RCC 7860 (cell line): ENCODE results near the gene TDRD7.
A peak's percentile ranks its signal among the peaks of the same experiment; 100 is the strongest.

Source experiments
- DNase-seq: peaks from one replicate; pipeline ENCODE4 v3.0.0-alpha.2; 2015; ENCODE audit warnings: low spot score
- FAIRE-seq: peaks from 2 replicates; lab custom pipeline; 2012; peaks lifted over from hg19 to GRCh38; lab: Jason Lieb, UNC

The TDRD7 gene

GRCh38 chr9:97387504-97387886, 24.4 kb upstream of the TDRD7 start:
- no peak for DNase-seq
- FAIRE-seq, result no peak

DNA sequence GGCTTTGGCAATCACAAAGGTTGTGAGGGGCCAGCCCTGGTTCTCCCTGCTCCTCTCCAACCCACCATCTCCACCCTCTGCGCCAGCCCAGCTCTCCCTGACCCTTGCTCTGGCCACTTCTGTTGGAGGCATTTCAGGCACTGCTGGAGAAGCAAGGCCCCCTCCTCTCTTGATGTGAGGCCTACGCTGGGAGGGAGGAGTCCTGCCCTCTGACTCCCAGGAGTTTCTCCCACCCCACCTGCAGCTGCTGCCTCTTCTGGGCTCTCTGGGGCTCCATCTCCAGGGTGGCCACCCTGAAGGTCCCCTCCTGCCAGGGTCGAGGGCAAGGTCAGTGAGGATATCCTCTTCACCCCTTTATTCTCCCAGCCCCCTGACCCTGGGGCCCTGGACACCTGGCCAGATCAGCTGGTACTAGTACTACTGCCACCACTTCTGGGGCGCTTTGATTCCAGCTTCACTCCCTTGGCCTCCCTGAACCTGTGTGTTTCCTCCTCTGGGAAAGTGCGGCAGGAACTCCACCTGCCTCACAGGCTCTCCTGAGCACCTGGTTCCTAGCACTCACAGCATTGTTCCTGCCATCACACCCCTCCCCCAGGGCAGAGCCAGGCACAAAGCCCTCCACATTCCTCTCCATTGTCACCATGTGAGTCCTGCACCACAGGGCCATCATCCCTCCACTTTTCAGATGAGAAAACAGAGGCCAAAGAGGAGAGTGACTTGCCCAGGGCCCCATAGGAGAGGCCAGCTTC, 23.8 kb upstream of the TDRD7 start:
- FAIRE-seq, result no peak

DNA sequence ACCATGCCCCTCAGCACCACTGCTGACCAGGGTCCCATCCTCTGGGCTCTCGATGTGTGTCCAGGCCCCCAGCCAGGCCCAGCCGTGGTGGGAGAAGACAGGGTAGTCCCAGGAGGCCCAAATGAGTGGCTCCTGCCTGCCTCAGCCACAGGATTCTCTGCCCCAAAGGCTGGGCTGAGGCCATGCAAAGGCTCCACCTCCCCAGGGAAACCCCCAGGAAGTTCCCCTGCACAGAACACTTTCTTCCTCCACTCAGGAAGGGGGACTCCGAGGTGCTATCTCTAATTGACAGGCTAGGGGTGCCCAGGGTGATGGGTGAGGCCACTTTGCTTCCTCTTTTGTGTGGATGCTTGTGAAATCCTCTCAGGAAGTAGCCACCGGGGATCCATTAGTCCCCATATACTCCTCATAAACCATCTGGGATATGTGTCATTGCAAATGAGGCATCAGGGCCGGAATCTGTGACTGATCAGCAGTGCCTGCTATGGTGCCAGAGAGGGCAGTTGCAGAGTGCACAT, 23.1 kb upstream of the TDRD7 start:
- peak; percentile 30 for DNase-seq

More for the DNA sequence above, 23.8 kb upstream of the TDRD7 start:
- no peak for DNase-seq

GRCh38 chr9:97389249-97389648, 22.6 kb upstream of the TDRD7 start:
- FAIRE-seq (no peak), DNase-seq (no peak)

More for the DNA sequence above, 23.1 kb upstream of the TDRD7 start:
- no peak for FAIRE-seq

- DNase-seq (no peak), FAIRE-seq (no peak)
Observed at GRCh38 chr9:97390791-97391406, 21.0 kb upstream of the TDRD7 start.

DNA sequence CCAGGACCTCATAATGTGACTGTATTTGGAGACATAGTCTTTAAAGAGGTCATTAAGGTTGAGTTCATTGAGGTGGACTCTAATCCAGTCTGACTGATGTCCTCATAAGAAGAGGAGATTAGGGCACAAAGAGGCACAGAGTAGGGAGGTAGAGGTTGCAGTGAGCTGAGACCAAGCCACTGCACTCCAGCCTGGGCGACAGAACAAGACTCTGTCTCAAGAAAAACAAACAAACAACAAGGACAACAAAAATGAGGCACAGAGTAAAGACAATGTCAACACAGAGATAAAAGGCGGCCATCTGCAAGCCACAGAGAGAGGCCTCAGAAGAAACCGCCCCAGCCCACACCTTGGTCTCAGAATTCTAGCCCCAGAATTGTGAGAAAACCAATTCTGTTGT, 17.0 kb upstream of the TDRD7 start:
- FAIRE-seq, result no peak
- no peak for DNase-seq

GRCh38 chr9:97395745-97396144, 16.2 kb upstream of the TDRD7 start:
- no peak for FAIRE-seq
- no peak for DNase-seq

- FAIRE-seq (no peak), DNase-seq (no peak)
Observed at GRCh38 chr9:97396256-97396655, 15.6 kb upstream of the TDRD7 start.

DNA sequence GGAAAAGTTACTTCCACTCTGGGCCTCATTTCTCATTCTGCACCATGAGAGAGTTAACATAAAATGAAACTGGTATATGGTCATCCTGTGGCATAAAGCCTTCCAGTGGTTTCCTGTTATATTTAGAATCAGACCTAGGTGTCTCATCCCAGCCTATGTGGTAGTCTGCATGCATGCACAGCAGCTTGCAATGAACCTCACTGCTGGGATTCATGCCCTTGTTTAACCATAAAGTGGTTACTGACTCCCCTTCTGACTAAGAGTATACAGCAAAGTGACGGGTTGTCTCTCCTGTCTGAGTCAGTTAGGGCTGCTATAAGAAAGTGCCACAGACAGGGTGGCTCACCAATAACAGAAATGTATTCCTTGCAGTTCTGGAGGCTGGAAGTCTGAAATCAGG, 14.7 kb upstream of the TDRD7 start:
- FAIRE-seq, result peak; percentile 88
- peak; percentile 88 for DNase-seq

GRCh38 chr9:97398999-97399758, 12.7 kb upstream of the TDRD7 start:
- DNase-seq, result peak; percentile 96
- FAIRE-seq, result peak; percentile 86

GRCh38 chr9:97403746-97404316, 8.1 kb upstream of the TDRD7 start:
- DNase-seq (no peak), FAIRE-seq (no peak)

- FAIRE-seq (no peak), DNase-seq (no peak)
Observed at GRCh38 chr9:97405551-97405950, 6.3 kb upstream of the TDRD7 start.

DNA sequence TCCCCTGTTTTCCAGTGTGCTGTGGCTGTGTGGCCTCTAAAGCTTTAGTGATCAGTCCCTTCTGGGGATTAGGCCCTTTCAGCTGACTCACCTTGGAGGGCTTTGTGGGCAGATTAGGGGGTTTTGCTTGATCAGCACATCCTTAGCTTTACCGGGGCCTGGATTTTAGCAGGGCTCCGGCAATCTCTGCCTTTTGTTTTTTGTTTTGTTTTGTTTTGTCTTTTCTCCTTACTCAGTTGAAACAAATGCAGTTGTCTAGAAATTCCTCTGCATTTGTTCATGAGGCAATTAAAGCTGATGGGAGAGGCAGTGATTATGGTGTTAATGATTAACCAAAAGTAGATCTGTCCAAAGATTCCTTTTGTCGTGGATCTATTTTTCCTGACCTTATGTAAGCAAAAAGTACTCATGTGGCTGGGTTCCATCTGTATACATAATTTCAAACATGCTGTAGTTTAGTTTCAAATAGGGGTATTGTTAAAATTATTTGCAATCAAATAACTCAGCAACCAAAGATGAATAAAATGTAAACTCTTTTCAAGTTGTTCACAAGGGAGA, 5.2 kb upstream of the TDRD7 start:
- no peak for DNase-seq
- FAIRE-seq, result no peak

DNA sequence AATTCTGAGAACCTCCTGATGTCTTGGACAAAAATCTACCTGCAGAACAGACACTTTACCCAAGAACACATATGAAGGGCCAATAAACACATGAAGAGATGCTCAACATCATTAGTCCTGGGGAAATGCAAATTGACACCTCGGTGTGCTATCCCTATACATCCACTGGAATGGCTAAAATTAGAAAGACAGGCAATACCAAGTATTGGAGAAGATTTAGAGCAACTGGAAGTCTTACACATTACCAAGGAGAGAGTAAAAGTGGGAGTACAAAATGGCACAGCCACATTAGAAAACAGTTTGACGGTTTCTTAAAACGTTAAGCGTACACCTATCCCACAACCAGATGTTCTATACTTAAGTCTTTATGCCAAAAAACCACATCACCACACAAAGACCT, 3.3 kb upstream of the TDRD7 start:
- DNase-seq (no peak), FAIRE-seq (no peak)

DNA sequence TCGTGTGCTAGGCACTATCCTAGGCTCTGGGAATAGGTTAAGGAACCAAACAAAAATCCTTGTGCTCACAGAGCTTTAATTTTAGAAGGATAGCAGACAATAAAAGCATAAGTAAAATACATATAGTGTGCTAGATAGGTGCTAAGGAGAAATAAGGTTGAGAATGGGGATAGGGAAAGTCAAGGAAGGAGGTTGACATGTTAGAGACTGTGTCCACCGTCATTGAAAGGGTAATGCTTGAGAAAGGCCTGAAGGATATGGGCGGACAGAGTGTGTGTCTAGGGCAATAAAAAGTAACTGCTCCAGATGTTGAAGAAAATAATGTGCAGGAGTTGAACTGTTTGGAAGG, 482 bp upstream of the TDRD7 start:
- DNase-seq, result no peak
- no peak for FAIRE-seq

- FAIRE-seq, result no peak
Observed at GRCh38 chr9:97412626-97413385, 910 bp downstream of the TDRD7 start.

GRCh38 chr9:97413462-97413861, 1.6 kb downstream of the TDRD7 start:
- DNase-seq (no peak), FAIRE-seq (no peak)

More at GRCh38 chr9:97412626-97413385, 910 bp downstream of the TDRD7 start:
- no peak for DNase-seq

- DNase-seq (no peak), FAIRE-seq (no peak)
Observed at GRCh38 chr9:97415146-97415545, 3.2 kb downstream of the TDRD7 start.

- FAIRE-seq (no peak), DNase-seq (no peak)
Observed at GRCh38 chr9:97418880-97419279, 7.0 kb downstream of the TDRD7 start.

GRCh38 chr9:97419309-97419867, 7.5 kb downstream of the TDRD7 start:
- peak; percentile 51 for DNase-seq
- peak; percentile 81 for FAIRE-seq
